HepG2 (cell line): Measurements from ENCODE around the gene PNLIPRP2. TPM values are rescaled to one million over a fixed set of nuclear protein-coding genes. Genes with fewer than 3 reads are reported as not detected.
A peak's percentile ranks its signal among the peaks of the same experiment; 100 is the strongest.

Experiments
- ATRX ChIP-seq: sonication (generic); formaldehyde crosslinking; IDR thresholded peaks from 2 replicates; pipeline ENCODE4 v1.4.0; 2020; ENCODE audit warnings: missing genetic modification reagents, borderline replicate concordance
- BORCS8-MEF2B ChIP-seq: sonication (generic); formaldehyde crosslinking; IDR thresholded peaks from 2 replicates; pipeline ENCODE4 v1.8.0; 2022; ENCODE audit warnings: mild to moderate bottlenecking, missing genetic modification reagents
- CBFB ChIP-seq: sonication (generic); formaldehyde crosslinking; IDR thresholded peaks from 2 replicates; pipeline ENCODE4 v1.4.0; 2020; ENCODE audit warnings: missing genetic modification reagents
- CENPX ChIP-seq: sonication (generic); formaldehyde crosslinking; IDR thresholded peaks from 2 replicates; pipeline ENCODE4 v1.9.0; 2021; ENCODE audit warnings: mild to moderate bottlenecking, missing genetic modification reagents, moderate library complexity
- KLF13 ChIP-seq: sonication (generic); formaldehyde crosslinking; IDR thresholded peaks from 2 replicates; pipeline ENCODE4 v1.4.0; 2020; ENCODE audit warnings: mild to moderate bottlenecking, missing genetic modification reagents
- MLLT10 ChIP-seq: sonication (generic); formaldehyde crosslinking; IDR thresholded peaks from 2 replicates; pipeline ENCODE4 v1.4.0; 2020; ENCODE audit warnings: missing genetic modification reagents
- SMARCC2 ChIP-seq: fragments of 450-650 bp; IDR thresholded peaks from 2 replicates; pipeline ENCODE4 v1.6.1; 2017; ENCODE audit warnings: antibody characterized with exemption, mild to moderate bottlenecking
- SP140L ChIP-seq: sonication (generic); formaldehyde crosslinking; IDR thresholded peaks from 2 replicates; pipeline ENCODE4 v1.4.0; 2020; ENCODE audit warnings: missing genetic modification reagents, borderline replicate concordance
- TBP ChIP-seq: sonication (generic); formaldehyde crosslinking; IDR thresholded peaks from 2 replicates; pipeline ENCODE4 v1.5.0; 2020; ENCODE audit warnings: missing genetic modification reagents
- YEATS4 ChIP-seq: sonication (generic); formaldehyde crosslinking; IDR thresholded peaks from 2 replicates; pipeline ENCODE4 v1.4.0; 2020; ENCODE audit warnings: missing genetic modification reagents, borderline replicate concordance
- ZBTB21 ChIP-seq: sonication (generic); formaldehyde crosslinking; IDR thresholded peaks from 2 replicates; pipeline ENCODE4 v1.4.0; 2020; ENCODE audit warnings: missing genetic modification reagents
- ZBTB7A ChIP-seq: sonication (generic); formaldehyde crosslinking; IDR thresholded peaks from 2 replicates; pipeline ENCODE4 v1.8.0; 2022; ENCODE audit warnings: mild to moderate bottlenecking, missing genetic modification reagents
- ZFP37 ChIP-seq: sonication (generic); formaldehyde crosslinking; IDR thresholded peaks from 2 replicates; pipeline ENCODE4 v1.4.0; 2020; ENCODE audit warnings: missing genetic modification reagents, borderline replicate concordance
- ZMYM4 ChIP-seq: sonication (generic); formaldehyde crosslinking; IDR thresholded peaks from 2 replicates; pipeline ENCODE4 v1.8.1; 2023; ENCODE audit warnings: mild to moderate bottlenecking, missing genetic modification reagents
- ZNF160 ChIP-seq: sonication (generic); formaldehyde crosslinking; IDR thresholded peaks from 2 replicates; pipeline ENCODE4 v1.8.0; 2022; ENCODE audit warnings: mild to moderate bottlenecking, inconsistent platforms, missing genetic modification reagents
- ZNF225 ChIP-seq: sonication (generic); formaldehyde crosslinking; IDR thresholded peaks from 2 replicates; pipeline ENCODE4 v1.4.0; 2020; ENCODE audit warnings: mild to moderate bottlenecking, missing genetic modification reagents
- ZNF331 ChIP-seq: sonication (generic); formaldehyde crosslinking; IDR thresholded peaks from 2 replicates; pipeline ENCODE4 v1.4.0; 2020; ENCODE audit warnings: missing genetic modification reagents
- ZNF562 ChIP-seq: sonication (generic); formaldehyde crosslinking; IDR thresholded peaks from 2 replicates; pipeline ENCODE4 v1.8.0; 2022; ENCODE audit warnings: missing genetic modification reagents, borderline replicate concordance
- ZNF703 ChIP-seq: sonication (generic); formaldehyde crosslinking; IDR thresholded peaks from 2 replicates; pipeline ENCODE4 v1.5.1; 2020; ENCODE audit warnings: missing genetic modification reagents, mild to moderate bottlenecking, moderate library complexity, borderline replicate concordance
- polyA plus RNA-seq, 8 experiments: library from polyadenylated mRNA; depleted of rRNA in 3 of 8; stranded (reverse) in 7 of 8; unstranded in 1 of 8; fragments of >200 nt; fragmentation: Illumina TruSeq in 4 of 8; extraction: Trizol in 4 of 8; gene quantifications; 2 replicates each; pipeline versions ENCODE4 v1.2.1 to v1.2.3, GENCODE V29; 2011 to 2016; ENCODE audit warnings: low read depth in 4 of 8, missing spikeins in 1 of 8, mixed read lengths in 1 of 8; ENCODE audit not compliant: insufficient read depth in 1 of 8
- total RNA-seq, 5 experiments: library from RNA; depleted of rRNA; stranded (reverse); fragments of >200 nt; fragmentation: Illumina TruSeq; extraction: Trizol; gene quantifications; 2 replicates each; pipeline ENCODE4 v1.2.3, GENCODE V29; 2016; ENCODE audit warnings: low read depth in 1 of 5
- TF ChIP-seq, protein P1 (sequence below): sonication (generic); formaldehyde crosslinking; IDR thresholded peaks from 2 replicates; pipeline ENCODE4; 2020; ENCODE audit warnings: missing genetic modification reagents, mild to moderate bottlenecking, borderline replicate concordance
- TF ChIP-seq, protein P2 (sequence below): sonication (generic); formaldehyde crosslinking; IDR thresholded peaks from 2 replicates; pipeline ENCODE4 v1.5.0; 2020; ENCODE audit warnings: missing genetic modification reagents
- TF ChIP-seq, protein P3 (sequence below): IDR thresholded peaks from 2 replicates; pipeline ENCODE4 v1.6.1; 2016; ENCODE audit warnings: low read depth
- TF ChIP-seq, protein P4 (sequence below): sonication (generic); formaldehyde crosslinking; IDR thresholded peaks from 2 replicates; pipeline ENCODE4 v1.4.0; 2020; ENCODE audit warnings: mild to moderate bottlenecking, missing genetic modification reagents
- TF ChIP-seq, protein P5 (sequence below): sonication (generic); formaldehyde crosslinking; IDR thresholded peaks from 2 replicates; pipeline ENCODE4 v1.4.0; 2020; ENCODE audit warnings: mild to moderate bottlenecking, missing genetic modification reagents

The PNLIPRP2 gene
- total and polyA plus RNA-seq, 2 of the 13 experiments (the other 11 are each of a cell fraction or from before 2014, with no cell fraction given), result 0.21 to 0.97 TPM

DNA sequence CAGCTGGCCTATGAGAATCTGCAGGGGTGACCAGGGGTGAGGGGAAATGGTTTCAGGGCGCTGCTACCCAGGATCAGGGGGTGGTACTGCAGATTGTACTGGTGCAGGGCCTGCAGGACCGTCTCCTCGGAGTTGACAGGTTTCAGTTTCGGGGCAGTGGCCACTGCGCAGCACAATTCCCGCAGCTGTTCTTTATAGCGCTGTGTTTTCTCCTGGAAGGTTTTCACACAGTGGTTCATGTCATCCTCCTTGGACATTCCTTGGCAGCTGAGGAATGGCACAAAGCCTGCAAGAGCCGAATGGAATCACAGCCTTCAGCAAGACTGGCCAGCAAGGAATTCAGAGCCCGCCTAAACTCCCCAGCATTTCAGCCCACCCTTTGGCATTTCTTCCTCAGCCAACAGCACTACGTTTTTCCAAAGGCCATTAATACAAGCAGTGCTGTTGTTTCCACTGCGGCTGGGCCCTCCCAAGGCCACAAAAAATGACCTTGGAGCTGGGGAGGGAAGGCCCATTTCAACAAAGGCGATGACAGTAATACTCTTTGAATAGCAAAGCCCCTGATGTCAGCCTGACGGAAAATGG is 44.9 kb downstream of the PNLIPRP2 start (continued):
- TF ChIP-seq, protein P1, sequence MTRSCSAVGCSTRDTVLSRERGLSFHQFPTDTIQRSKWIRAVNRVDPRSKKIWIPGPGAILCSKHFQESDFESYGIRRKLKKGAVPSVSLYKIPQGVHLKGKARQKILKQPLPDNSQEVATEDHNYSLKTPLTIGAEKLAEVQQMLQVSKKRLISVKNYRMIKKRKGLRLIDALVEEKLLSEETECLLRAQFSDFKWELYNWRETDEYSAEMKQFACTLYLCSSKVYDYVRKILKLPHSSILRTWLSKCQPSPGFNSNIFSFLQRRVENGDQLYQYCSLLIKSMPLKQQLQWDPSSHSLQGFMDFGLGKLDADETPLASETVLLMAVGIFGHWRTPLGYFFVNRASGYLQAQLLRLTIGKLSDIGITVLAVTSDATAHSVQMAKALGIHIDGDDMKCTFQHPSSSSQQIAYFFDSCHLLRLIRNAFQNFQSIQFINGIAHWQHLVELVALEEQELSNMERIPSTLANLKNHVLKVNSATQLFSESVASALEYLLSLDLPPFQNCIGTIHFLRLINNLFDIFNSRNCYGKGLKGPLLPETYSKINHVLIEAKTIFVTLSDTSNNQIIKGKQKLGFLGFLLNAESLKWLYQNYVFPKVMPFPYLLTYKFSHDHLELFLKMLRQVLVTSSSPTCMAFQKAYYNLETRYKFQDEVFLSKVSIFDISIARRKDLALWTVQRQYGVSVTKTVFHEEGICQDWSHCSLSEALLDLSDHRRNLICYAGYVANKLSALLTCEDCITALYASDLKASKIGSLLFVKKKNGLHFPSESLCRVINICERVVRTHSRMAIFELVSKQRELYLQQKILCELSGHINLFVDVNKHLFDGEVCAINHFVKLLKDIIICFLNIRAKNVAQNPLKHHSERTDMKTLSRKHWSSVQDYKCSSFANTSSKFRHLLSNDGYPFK (CRISPR knock-in tag), result no peak
- TF ChIP-seq, protein P2, sequence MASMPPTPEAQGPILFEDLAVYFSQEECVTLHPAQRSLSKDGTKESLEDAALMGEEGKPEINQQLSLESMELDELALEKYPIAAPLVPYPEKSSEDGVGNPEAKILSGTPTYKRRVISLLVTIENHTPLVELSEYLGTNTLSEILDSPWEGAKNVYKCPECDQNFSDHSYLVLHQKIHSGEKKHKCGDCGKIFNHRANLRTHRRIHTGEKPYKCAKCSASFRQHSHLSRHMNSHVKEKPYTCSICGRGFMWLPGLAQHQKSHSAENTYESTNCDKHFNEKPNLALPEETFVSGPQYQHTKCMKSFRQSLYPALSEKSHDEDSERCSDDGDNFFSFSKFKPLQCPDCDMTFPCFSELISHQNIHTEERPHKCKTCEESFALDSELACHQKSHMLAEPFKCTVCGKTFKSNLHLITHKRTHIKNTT (CRISPR knock-in tag), result no peak
- no peak for TF ChIP-seq TBP
- TF ChIP-seq MLLT10, result no peak
- TF ChIP-seq CBFB (CRISPR knock-in tag), result no peak
- no peak for TF ChIP-seq ZBTB7A (CRISPR knock-in tag)
- TF ChIP-seq YEATS4, result no peak
- no peak for TF ChIP-seq ZBTB21
- no peak for TF ChIP-seq CENPX (CRISPR knock-in tag)
- TF ChIP-seq, protein P3, sequence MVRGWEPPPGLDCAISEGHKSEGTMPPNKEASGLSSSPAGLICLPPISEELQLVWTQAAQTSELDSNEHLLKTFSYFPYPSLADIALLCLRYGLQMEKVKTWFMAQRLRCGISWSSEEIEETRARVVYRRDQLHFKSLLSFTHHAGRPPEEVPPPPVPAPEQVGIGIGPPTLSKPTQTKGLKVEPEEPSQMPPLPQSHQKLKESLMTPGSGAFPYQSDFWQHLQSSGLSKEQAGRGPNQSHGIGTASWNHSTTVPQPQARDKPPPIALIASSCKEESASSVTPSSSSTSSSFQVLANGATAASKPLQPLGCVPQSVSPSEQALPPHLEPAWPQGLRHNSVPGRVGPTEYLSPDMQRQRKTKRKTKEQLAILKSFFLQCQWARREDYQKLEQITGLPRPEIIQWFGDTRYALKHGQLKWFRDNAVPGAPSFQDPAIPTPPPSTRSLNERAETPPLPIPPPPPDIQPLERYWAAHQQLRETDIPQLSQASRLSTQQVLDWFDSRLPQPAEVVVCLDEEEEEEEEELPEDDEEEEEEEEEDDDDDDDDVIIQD, result peak; percentile 48; the same call in 1 of the 2 replicates
- no peak for TF ChIP-seq ZNF225
- TF ChIP-seq, protein P4, sequence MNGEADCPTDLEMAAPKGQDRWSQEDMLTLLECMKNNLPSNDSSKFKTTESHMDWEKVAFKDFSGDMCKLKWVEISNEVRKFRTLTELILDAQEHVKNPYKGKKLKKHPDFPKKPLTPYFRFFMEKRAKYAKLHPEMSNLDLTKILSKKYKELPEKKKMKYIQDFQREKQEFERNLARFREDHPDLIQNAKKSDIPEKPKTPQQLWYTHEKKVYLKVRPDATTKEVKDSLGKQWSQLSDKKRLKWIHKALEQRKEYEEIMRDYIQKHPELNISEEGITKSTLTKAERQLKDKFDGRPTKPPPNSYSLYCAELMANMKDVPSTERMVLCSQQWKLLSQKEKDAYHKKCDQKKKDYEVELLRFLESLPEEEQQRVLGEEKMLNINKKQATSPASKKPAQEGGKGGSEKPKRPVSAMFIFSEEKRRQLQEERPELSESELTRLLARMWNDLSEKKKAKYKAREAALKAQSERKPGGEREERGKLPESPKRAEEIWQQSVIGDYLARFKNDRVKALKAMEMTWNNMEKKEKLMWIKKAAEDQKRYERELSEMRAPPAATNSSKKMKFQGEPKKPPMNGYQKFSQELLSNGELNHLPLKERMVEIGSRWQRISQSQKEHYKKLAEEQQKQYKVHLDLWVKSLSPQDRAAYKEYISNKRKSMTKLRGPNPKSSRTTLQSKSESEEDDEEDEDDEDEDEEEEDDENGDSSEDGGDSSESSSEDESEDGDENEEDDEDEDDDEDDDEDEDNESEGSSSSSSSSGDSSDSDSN (CRISPR knock-in tag), result 0 out of 2 replicates have a peak, but pooled peaks have one; percentile 26
- TF ChIP-seq ZMYM4 (CRISPR knock-in tag), result peak; percentile 38
- no peak for TF ChIP-seq KLF13 (CRISPR knock-in tag)
- no peak for TF ChIP-seq ZNF160 (CRISPR knock-in tag)
- no peak for TF ChIP-seq ZFP37 (CRISPR knock-in tag)
- no peak for TF ChIP-seq BORCS8-MEF2B (CRISPR knock-in tag)
- TF ChIP-seq ZNF331 (CRISPR knock-in tag), result peak; percentile 50; the same call in 1 of the 2 replicates
- no peak for TF ChIP-seq ZNF562
- TF ChIP-seq ZNF703 (CRISPR knock-in tag), result no peak
- TF ChIP-seq, protein P5, sequence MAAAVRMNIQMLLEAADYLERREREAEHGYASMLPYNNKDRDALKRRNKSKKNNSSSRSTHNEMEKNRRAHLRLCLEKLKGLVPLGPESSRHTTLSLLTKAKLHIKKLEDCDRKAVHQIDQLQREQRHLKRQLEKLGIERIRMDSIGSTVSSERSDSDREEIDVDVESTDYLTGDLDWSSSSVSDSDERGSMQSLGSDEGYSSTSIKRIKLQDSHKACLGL (CRISPR knock-in tag), result no peak
- TF ChIP-seq SP140L (CRISPR knock-in tag), result no peak
- TF ChIP-seq SMARCC2, result no peak
- TF ChIP-seq ATRX (CRISPR knock-in tag), result no peak
